ENCODE data around the gene HMCN1. TPM values are rescaled to one million over a fixed set of nuclear protein-coding genes. Genes with fewer than 3 reads are reported as not detected.

The HMCN1 gene
- total RNA-seq, 1 experiment from 2014 or later = 0.31 TPM

DNA sequence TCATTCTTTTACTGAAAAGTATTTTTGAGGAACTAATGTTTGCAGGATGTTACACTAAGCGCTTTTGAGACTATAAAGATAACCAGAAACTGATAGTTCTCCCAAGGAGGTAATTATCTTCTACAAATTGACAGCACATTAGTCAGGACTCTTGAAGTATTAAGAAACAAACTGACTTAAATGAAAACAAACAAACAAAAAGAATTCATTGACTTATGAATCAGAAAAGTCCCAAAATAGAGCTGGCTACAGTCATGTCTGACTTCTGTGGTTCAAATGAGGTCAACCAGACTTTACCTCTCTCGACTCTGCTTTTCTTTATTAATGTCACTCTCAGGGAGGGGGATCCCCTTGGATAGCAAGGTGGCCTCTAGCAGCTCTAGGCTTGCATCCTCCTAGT, 344.1 kb downstream of the HMCN1 start:
- POLR2A ChIA-PET (ENCODE audit: unreplicated experiment) = no interaction called here
- Histone ChIP-seq H3K4me3 (no peak overlapping the region), H2AFZ (no peak overlapping the region), H4K20me1 (ENCODE audit: insufficient read depth) (no peaks in the 10 kb centered on the region), H3K4me2 (no peak overlapping the region), H3K4me1 (replicated peaks; ENCODE audit: insufficient read depth) (no peaks in the 10 kb centered on the region), H3K27me3 (ENCODE audit: insufficient read depth, low read depth) (no peaks in the 10 kb centered on the region), H3F3A (ENCODE audit: insufficient read depth, low read depth) (no peaks in the 10 kb centered on the region), H3K9me2 (ENCODE audit: insufficient read depth) (no peaks in the 10 kb centered on the region), H3K9me3 (ENCODE audit: insufficient read depth, low read depth) (no peaks in the 10 kb centered on the region), H3K36me3 (ENCODE audit: low read depth) (no peaks in the 10 kb centered on the region), H3K79me2 (ENCODE audit: low read depth) (no peaks in the 10 kb centered on the region), H3K27ac (no peak overlapping the region)
- TF ChIP-seq EZH2 (IDR thresholded peaks at IDR 0.05; ENCODE audit: low read depth) (no peak), CTCF (conservative IDR thresholded peaks at IDR 0.05) (no peak)
- no peak for DNase-seq
- BruUV-seq (replicated peaks) = no TSS peak
- CTCF ChIA-PET = no interaction called here
- intact Hi-C loops (cut with micrococcal nuclease; ENCODE audit: unreplicated experiment) = no loop called here

GRCh38 chr1:186079084-186079684, 345.0 kb downstream of the HMCN1 start:
- ChIA-PET CTCF (no interaction called here), POLR2A (ENCODE audit: unreplicated experiment) (no interaction called here)
- no peak overlapping the region for H3K4me3 ChIP-seq
- no peaks in the 10 kb centered on the region for H4K20me1 ChIP-seq (ENCODE audit: insufficient read depth)
- no peak overlapping the region for H2AFZ ChIP-seq
- DNase-seq = no peak
- no peak overlapping the region for H3K27ac ChIP-seq
- H3K4me2 ChIP-seq = no peak overlapping the region
- H3K79me2 ChIP-seq (ENCODE audit: low read depth) = no peaks in the 10 kb centered on the region
- no peaks in the 10 kb centered on the region for H3K4me1 ChIP-seq (replicated peaks; ENCODE audit: insufficient read depth)
- no peak for TF ChIP-seq CTCF (conservative IDR thresholded peaks at IDR 0.05)
- TF ChIP-seq EZH2 (IDR thresholded peaks at IDR 0.05; ENCODE audit: low read depth) = no peak
- no peaks in the 10 kb centered on the region for H3K9me3 ChIP-seq (ENCODE audit: insufficient read depth, low read depth)
- H3K36me3 ChIP-seq (ENCODE audit: low read depth) = no peaks in the 10 kb centered on the region
- no TSS peak for BruUV-seq (replicated peaks)
- no peaks in the 10 kb centered on the region for H3K9me2 ChIP-seq (ENCODE audit: insufficient read depth)
- H3F3A ChIP-seq (ENCODE audit: insufficient read depth, low read depth) = no peaks in the 10 kb centered on the region
- H3K27me3 ChIP-seq (ENCODE audit: insufficient read depth, low read depth) = no peaks in the 10 kb centered on the region
- intact Hi-C loops (cut with micrococcal nuclease; ENCODE audit: unreplicated experiment) = no loop called here

DNA sequence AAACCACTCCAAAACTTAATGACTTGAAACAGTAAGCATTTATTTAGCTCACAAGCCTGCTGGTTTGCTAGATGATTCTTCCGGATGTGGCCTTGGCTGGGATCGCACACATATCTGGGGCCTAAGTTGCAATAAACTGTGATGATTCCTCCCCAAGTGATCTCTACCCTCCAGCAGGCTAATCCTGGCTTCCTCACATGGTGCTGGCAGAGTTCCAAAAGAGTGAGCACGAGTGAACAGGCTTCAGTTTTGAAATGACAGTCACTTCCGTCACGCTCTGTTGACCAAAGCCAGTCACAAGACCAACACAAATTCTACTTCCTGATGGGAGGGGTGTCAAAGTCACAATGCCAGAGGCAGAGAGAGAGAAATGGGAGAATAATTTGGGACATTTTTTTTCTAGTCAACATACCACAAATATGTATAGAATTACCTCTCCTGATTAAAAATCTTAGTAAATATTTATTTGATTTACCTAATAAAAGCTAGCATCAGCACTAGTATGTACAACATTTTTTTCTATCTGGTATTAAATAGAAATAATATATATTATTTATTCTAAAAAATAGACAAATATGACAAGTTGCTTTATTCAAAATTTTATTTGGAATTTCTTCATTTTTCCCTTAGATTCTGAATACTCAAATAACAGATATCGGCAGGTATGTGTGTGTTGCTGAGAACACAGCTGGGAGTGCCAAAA, 348.2 kb downstream of the HMCN1 start:
- Histone ChIP-seq H3K9me2 (ENCODE audit: insufficient read depth) (no peaks in the 10 kb centered on the region), H3K27me3 (ENCODE audit: insufficient read depth, low read depth) (no peaks in the 10 kb centered on the region), H3K79me2 (ENCODE audit: low read depth) (no peaks in the 10 kb centered on the region), H2AFZ (no peak overlapping the region; the same call in 1 of the 2 replicates), H3K9me3 (ENCODE audit: insufficient read depth, low read depth) (no peaks in the 10 kb centered on the region), H3K4me3 (no peak overlapping the region), H3F3A (ENCODE audit: insufficient read depth, low read depth) (no peaks in the 10 kb centered on the region), H3K27ac (no peak overlapping the region), H3K4me1 (replicated peaks; ENCODE audit: insufficient read depth) (no peaks in the 10 kb centered on the region), H4K20me1 (ENCODE audit: insufficient read depth) (no peaks in the 10 kb centered on the region), H3K4me2 (no peak overlapping the region), H3K36me3 (ENCODE audit: low read depth) (no peaks in the 10 kb centered on the region)
- TF ChIP-seq CTCF (conservative IDR thresholded peaks at IDR 0.05) (no peak), EZH2 (IDR thresholded peaks at IDR 0.05; ENCODE audit: low read depth) (no peak)
- DNase-seq = peak; percentile 37 to 49
- intact Hi-C loops (cut with micrococcal nuclease; ENCODE audit: unreplicated experiment) = no loop called here
- CTCF ChIA-PET = no interaction called here
- POLR2A ChIA-PET (ENCODE audit: unreplicated experiment) = no interaction called here
- no TSS peak for BruUV-seq (replicated peaks)
